ENCODE data around the gene MARK3.

MARK3 gene

DNA sequence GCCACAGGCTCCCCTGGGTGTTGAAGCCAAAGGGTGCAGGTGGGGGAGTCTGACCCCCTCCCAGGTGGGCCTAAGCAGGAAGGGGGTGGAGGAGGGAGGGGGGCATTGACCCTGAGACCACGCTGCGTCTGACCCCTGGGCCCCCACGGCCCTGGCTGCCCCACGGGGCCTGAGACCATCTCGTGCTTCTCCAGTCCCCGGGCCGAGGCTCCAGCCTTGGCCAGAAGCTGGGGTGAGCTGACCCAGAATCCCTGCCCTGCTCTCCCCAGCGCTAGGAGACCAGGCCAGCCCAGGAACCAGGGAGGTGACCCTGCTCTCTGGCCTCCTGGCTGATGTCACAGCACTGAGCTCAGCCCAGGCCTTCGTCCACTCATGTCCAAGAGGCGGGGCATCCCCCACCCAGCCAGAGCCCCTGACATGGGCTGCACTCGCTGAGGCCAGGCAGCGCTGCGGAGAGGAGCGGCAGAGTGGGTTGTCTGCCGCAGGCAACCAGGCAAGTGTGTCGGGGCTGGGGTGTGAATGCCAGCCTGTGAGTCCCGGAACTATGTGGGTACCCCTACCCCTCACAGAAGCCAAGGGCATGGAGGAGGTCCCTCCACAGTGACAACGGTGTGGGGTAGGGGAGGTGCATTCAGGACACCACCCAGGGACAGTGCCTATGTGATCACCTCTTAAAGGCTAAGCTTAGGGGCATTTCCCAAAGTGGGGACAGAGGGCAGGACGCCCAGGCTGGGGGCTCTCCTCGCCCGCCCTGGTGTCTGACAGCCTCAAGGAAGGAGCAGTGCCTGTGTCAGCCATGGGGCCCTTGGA is 150.1 kb downstream of the MARK3 start:
- Histone ChIP-seq H3K4me1 (ENCODE audit: control insufficient read depth, insufficient read depth, low read length) (no peaks in the 10 kb centered on the region), H3K4me3 (ENCODE audit: low read depth, low read length) (no peak overlapping the region), H3K36me3 (ENCODE audit: control insufficient read depth, insufficient read depth, low read length) (peaks cover 38% of the 10 kb centered on the region), H3K9me3 (ENCODE audit: control insufficient read depth, insufficient read depth, low read length) (no peaks in the 10 kb centered on the region), H3K27me3 (ENCODE audit: control insufficient read depth, insufficient read depth, low read length) (no peaks in the 10 kb centered on the region), H3K9ac (ENCODE audit: low read depth, low read length) (no peak overlapping the region)

DNA sequence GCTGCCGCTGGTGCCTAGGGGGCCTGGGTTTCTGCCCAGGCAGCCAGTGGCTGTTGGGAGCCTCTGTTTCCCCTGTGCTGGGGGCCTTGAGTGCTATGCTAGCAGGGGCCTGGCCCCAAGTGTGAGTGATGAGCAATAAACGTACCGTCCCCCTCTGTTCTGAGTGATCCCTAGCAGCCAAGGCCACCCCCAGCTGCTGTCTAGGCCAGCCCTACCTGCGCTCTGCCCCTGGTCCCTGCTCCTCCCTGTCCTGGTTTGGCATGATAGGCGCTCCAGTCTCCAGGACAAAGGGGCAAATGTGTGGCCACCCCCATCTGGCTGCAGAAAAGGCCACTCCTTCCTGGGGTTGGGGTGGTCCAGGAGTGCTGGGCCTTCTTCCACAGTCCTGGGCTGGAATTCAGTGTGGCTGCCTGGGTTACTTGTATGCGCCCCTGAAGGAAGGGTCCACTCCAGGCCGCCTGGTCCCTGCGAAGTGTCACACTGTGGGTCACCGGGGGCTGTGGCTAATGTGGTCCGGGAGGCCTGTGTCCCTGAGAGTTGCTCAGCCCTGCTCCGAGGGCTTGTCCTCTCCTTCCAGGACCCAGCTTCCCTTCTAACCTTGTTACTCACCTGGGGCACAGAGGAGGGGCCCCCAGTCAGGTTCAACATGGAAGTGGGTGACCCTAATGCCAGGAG is 150.8 kb downstream of the MARK3 start:
- H3K36me3 ChIP-seq (ENCODE audit: control insufficient read depth, insufficient read depth, low read length): peaks cover 33% of the 10 kb centered on the region
- no peaks in the 10 kb centered on the region for H3K27me3 ChIP-seq (ENCODE audit: control insufficient read depth, insufficient read depth, low read length)
- no peak overlapping the region for H3K4me3 ChIP-seq (ENCODE audit: low read depth, low read length)
- no peaks in the 10 kb centered on the region for H3K4me1 ChIP-seq (ENCODE audit: control insufficient read depth, insufficient read depth, low read length)
- H3K9ac ChIP-seq (ENCODE audit: low read depth, low read length): no peak overlapping the region
- no peaks in the 10 kb centered on the region for H3K9me3 ChIP-seq (ENCODE audit: control insufficient read depth, insufficient read depth, low read length)

DNA sequence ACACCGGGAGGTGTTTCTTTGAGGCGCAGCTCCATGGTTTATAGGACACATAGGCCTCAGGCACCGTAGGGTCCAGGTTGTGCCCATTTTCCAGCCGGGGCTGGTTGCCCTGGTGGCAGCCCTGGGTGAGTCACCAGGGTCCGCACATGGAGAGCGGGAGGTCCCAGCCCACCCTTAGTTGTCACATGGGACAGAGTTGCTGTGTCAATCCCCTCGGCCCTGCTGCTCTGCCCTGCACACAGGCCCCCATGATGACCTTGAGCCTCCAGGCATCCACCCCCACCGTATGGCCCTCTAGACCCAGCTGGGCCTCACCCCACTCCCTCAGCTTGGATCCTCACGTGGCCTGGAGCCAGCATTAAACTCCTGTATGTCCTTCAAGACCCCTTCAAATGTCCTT is 151.5 kb downstream of the MARK3 start:
- H3K36me3 ChIP-seq (ENCODE audit: control insufficient read depth, insufficient read depth, low read length): peaks cover 29% of the 10 kb centered on the region
- H3K27me3 ChIP-seq (ENCODE audit: control insufficient read depth, insufficient read depth, low read length): no peaks in the 10 kb centered on the region
- H3K9ac ChIP-seq (ENCODE audit: low read depth, low read length): no peak overlapping the region

DNA sequence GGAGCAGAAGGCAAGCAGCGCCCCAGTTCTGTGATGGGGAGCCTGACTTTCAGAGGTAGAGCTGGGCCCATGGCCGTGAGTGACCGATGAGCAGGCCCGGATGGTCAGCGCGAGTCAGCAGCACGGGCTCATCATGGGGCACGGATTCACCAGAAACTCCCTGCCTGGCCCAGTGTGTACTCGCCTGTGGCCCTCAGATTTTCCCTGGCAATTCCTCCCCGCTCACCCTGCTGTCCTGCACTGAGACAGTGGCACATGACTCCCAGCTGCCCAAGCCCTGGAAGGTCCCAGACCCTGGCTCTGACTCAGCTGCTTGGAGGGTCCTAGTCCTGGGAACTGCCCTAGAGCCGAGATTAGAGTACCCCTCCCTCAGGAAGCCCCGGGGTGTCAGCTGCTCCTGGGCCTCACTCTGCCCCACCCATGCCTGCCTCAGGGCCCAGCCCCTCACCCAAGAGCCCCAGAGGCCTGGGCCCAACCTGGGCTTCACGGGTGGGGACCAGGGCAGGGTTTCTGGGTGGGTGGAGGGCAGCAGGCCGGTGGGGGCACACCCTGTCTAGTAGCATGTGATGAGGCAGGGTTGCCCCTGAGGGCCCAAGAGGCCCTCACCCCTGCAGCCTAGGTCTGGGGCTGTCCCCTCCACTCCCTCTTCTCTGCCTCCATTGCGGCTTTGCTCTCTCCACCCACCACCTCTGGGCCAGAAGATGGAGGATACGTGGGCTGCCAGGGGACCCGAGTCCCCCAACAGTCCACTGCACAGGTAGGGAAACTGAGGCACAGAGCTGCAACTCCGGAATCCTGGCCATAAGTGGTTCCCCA is 152.2 kb downstream of the MARK3 start:
- H3K4me1 ChIP-seq (ENCODE audit: control insufficient read depth, insufficient read depth, low read length): peaks cover 4% of the 10 kb centered on the region

More for the DNA sequence above, 151.5 kb downstream of the MARK3 start:
- H3K4me3 ChIP-seq (ENCODE audit: low read depth, low read length): no peak overlapping the region
- H3K9me3 ChIP-seq (ENCODE audit: control insufficient read depth, insufficient read depth, low read length): no peaks in the 10 kb centered on the region
- H3K4me1 ChIP-seq (ENCODE audit: control insufficient read depth, insufficient read depth, low read length): no peaks in the 10 kb centered on the region

DNA sequence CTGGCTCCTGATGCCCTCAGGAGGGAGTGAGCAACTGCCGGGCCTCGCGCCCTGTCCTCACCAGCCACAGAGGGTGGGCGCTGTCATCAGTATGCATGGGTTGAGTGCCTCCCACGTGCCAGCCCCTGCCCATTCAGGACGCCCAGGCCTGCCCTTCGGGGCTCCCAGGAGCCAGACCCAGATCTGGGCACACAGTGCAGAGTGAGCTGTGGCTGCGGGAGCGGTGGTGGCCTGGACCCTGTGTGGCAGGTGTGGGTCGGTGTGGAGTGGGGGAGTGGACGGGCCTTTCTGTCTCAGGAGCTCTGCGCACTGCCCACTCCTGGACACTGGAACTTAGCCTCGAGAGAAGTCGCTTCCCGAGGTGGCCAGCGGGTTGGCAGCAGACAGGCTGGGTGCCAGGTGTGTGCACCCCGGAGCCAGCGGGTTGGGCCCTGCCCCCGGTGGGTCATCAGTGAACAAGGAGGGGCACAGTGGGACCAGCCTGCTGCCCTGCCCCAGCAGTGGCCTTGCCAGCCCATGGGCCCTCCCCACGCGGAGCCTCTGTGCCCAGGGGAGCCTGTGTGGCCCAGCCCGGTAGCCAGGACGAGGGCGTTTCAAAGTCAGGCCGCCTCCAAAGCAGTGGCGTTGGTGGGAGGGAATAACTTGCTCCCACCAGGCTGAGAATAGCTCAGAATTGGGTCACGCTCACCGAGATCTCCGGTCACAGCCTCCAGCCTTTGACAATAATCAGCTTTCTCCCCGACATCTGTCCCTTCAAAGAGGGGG is 153.3 kb downstream of the MARK3 start:
- H3K9me3 ChIP-seq (ENCODE audit: control insufficient read depth, insufficient read depth, low read length): no peaks in the 10 kb centered on the region
- peaks cover 25% of the 10 kb centered on the region for H3K36me3 ChIP-seq (ENCODE audit: control insufficient read depth, insufficient read depth, low read length)
- no peak overlapping the region for H3K4me3 ChIP-seq (ENCODE audit: low read depth, low read length)
- no peaks in the 10 kb centered on the region for H3K27me3 ChIP-seq (ENCODE audit: control insufficient read depth, insufficient read depth, low read length)
- H3K4me1 ChIP-seq (ENCODE audit: control insufficient read depth, insufficient read depth, low read length): peaks cover 4% of the 10 kb centered on the region
- no peak overlapping the region for H3K9ac ChIP-seq (ENCODE audit: low read depth, low read length)

More for the DNA sequence above, 152.2 kb downstream of the MARK3 start:
- Histone ChIP-seq H3K36me3 (ENCODE audit: control insufficient read depth, insufficient read depth, low read length) (peaks cover 29% of the 10 kb centered on the region), H3K9me3 (ENCODE audit: control insufficient read depth, insufficient read depth, low read length) (no peaks in the 10 kb centered on the region), H3K27me3 (ENCODE audit: control insufficient read depth, insufficient read depth, low read length) (no peaks in the 10 kb centered on the region), H3K4me3 (ENCODE audit: low read depth, low read length) (no peak overlapping the region), H3K9ac (ENCODE audit: low read depth, low read length) (no peak overlapping the region)

DNA sequence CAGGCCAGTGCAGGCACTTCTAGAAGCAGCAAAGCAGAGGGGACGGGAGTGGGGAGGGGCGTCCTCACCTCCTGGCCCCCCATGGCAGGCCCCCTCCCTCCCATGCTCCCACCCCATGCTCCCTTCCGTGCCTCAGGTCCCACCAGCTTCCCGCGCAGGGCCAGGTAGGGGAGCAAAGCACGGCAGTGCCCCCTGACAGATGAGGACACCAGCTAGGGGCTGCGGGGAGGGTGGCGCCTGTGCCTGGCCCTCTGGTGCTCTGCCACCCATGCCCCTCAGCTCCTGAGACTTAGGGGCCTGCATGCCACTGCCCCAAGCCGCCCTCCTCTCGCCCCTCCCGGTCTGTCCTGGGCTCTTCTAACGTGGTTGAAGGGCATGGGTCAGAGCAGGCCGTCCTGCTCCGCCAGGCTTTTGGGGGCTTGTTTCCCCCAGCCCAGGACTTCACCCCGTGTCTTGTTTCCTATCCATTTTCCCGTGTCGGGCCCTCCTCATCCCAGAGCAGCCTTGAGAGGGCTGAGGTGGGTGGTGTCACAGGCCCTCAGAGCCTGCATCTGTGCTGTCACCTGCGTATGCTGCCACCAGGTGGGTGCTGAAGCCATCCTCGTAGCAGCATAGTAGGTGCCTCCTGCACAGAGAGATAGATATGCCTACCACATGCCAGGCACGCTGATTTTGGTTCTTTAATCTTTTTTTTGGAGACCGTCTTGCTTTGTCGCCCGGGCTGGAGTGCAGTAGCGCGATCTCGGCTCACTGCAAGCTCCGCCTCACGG is 154.0 kb downstream of the MARK3 start:
- Histone ChIP-seq H3K4me1 (ENCODE audit: control insufficient read depth, insufficient read depth, low read length) (peaks cover 9% of the 10 kb centered on the region), H3K9me3 (ENCODE audit: control insufficient read depth, insufficient read depth, low read length) (no peaks in the 10 kb centered on the region), H3K27me3 (ENCODE audit: control insufficient read depth, insufficient read depth, low read length) (no peaks in the 10 kb centered on the region), H3K4me3 (ENCODE audit: low read depth, low read length) (no peak overlapping the region), H3K9ac (ENCODE audit: low read depth, low read length) (no peak overlapping the region), H3K36me3 (ENCODE audit: control insufficient read depth, insufficient read depth, low read length) (peaks cover 29% of the 10 kb centered on the region)

DNA sequence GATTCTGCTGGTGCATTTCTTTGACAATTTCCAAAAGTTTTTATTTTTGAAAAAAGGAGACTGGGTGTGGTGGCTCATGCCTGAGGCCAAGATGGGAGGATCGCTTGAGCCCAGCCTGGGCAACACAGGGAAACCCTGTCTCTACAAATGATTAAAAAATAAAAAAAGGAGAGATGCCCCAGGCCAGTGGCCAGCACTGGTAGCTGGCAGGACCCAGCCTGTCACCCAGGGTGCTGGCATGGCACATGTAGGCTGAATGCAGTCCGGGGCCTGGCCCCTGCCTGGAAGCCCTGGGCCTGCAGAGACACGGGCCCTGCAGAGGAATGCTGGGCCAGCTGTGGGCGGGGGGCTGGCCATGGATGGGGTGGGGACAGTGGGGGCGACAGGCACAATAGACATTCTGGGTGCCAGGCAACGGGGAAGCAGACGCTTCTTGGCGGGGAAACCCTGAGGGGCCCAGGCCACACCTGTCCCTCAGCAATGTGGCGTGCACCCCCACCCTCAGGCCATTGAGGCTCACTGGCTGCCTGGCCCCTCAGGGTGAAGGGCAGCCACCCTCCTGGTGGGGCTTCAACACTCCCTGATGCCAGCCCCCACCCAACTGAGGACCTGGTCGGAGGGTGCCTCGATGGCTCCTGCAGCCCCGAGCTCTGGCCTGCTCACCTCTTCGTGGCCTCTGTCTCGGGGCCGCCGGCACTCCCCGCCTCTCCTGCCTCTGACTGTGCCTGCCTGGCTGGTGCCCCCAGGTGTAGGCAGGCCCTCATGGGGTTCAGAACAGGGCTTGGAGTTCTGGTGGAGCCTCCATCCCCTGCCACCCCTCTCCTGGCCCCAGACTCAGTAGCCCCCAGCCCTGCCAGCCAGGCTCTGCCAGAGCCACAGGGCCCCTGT is 155.8 kb downstream of the MARK3 start:
- Histone ChIP-seq H3K4me1 (ENCODE audit: control insufficient read depth, insufficient read depth, low read length) (peaks cover 12% of the 10 kb centered on the region), H3K27me3 (ENCODE audit: control insufficient read depth, insufficient read depth, low read length) (no peaks in the 10 kb centered on the region), H3K4me3 (ENCODE audit: low read depth, low read length) (no peak overlapping the region), H3K9me3 (ENCODE audit: control insufficient read depth, insufficient read depth, low read length) (no peaks in the 10 kb centered on the region), H3K9ac (ENCODE audit: low read depth, low read length) (no peak overlapping the region), H3K36me3 (ENCODE audit: control insufficient read depth, insufficient read depth, low read length) (peaks cover 13% of the 10 kb centered on the region)

DNA sequence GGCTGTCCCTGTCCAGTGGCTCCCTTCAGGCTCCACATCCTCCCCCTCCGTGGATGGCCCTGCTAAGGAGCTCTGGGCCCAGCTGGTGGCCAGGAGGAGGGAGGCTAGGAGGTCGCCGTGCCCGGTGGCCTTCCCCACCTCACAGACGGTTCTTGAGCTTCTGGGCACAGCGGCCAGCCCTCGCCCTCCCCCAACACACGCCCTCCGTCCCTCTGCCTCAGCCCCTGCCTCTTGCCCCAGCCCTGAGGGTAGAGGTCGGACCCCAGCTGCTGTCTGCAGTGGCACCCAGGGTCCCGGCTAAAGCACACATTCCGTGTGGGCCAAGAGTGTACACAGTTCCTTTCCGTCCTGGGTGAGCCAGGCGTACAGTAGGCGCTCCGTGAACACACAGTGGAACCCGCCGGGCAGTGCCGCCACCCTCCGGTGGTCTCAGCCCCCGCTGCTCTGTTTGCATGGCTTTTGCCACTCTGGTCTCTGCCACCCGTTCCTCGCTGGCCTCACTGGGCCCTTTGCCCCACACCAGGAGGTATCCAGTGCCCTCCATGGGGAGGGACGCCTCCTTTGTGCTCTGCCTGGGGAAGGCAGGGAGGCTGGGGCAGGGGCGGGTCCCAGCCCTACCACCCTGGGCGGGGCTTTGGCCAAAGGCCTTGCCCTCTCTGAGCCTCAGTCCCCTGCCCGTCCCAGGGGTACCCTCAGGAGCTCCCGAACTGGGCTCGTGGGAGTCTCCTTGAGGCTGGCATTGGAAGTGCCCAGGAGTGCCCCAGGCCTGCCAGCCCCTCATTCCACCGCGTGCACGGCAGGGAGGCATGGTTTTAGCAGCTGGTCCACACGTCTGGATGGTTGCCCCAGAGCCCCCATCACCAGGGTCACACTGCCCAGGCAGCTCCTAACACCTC is 156.7 kb downstream of the MARK3 start:
- H3K9ac ChIP-seq (ENCODE audit: low read depth, low read length): peak overlapping the region; percentile 81
- peaks cover 12% of the 10 kb centered on the region for H3K4me1 ChIP-seq (ENCODE audit: control insufficient read depth, insufficient read depth, low read length)
- no peaks in the 10 kb centered on the region for H3K9me3 ChIP-seq (ENCODE audit: control insufficient read depth, insufficient read depth, low read length)
- peak overlapping the region; percentile 53 for H3K4me3 ChIP-seq (ENCODE audit: low read depth, low read length)
- peaks cover 9% of the 10 kb centered on the region for H3K36me3 ChIP-seq (ENCODE audit: control insufficient read depth, insufficient read depth, low read length)
- H3K27me3 ChIP-seq (ENCODE audit: control insufficient read depth, insufficient read depth, low read length): no peaks in the 10 kb centered on the region

DNA sequence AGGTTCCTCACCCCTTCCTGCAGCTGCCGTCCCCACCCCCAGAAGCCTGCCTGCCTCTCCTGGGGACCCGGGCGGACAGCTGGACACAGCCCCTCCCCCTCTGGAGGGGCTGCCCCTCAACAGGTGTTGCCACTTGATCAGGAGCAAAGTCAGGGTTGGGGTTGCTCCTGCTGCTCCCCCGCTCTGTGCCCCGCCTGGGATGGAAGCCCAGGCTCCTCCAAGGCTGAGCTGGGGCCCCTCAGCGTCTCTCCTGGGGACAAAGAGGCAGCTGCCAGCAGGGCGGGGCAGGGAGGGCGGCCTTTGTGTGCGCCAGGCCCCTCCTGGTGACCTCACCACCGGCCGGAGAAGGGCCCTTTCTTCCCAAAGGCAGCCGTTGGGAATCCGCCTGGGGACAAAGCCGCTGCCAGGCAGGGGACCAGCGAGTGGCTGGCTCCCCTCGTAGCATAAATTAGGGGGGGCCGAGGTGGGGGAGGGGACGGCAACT is 157.4 kb downstream of the MARK3 start:
- peaks cover 4% of the 10 kb centered on the region for H3K36me3 ChIP-seq (ENCODE audit: control insufficient read depth, insufficient read depth, low read length)
- H3K27me3 ChIP-seq (ENCODE audit: control insufficient read depth, insufficient read depth, low read length): no peaks in the 10 kb centered on the region
- H3K4me1 ChIP-seq (ENCODE audit: control insufficient read depth, insufficient read depth, low read length): peaks cover 12% of the 10 kb centered on the region
- no peaks in the 10 kb centered on the region for H3K9me3 ChIP-seq (ENCODE audit: control insufficient read depth, insufficient read depth, low read length)
- peak overlapping the region; percentile 53 for H3K4me3 ChIP-seq (ENCODE audit: low read depth, low read length)
- peak overlapping the region; percentile 81 for H3K9ac ChIP-seq (ENCODE audit: low read depth, low read length)
